Measurements from ENCODE around the gene CPN2. TPM values are rescaled to one million over a fixed set of nuclear protein-coding genes. Genes with fewer than 3 reads are reported as not detected.

CPN2 gene
- total RNA-seq, 1 experiment from 2014 or later, result 0.08 TPM

- ATAC-seq, result no peak
- POLR2A ChIA-PET, result interaction anchor here (0.6 kb wide), 3 partner anchors 44 to 242 kb away, joined by 7 to 10 read pairs (median 8); partner anchors contain the start of gene HES1
Observed at GRCh38 chr3:194312743-194313281, 38.3 kb downstream of the CPN2 start.

GRCh38 chr3:194312186-194312742, 38.9 kb downstream of the CPN2 start:
- intact Hi-C loops (cut with micrococcal nuclease; ENCODE audit: unreplicated experiment) (no loop called here), in situ Hi-C loops (cut with HindIII; ENCODE audit: low pct_unique_long_range_greater_than_20kb, low sequenced_read_pairs) (loop anchor here (25.0 kb wide), 1 partner anchor 550 kb away; no protein-coding TSS in a partner anchor)
- TF ChIP-seq CTCF (IDR thresholded peaks at IDR 0.05) (no peak), SIN3A (IDR thresholded peaks at IDR 0.05; ENCODE audit: borderline replicate concordance, insufficient read depth, low read depth, low read length) (no peak), REST (IDR thresholded peaks at IDR 0.05; ENCODE audit: insufficient read depth in 1 of 2, low read depth in 2 of 2, low read length in 1 of 2) (no peak), POLR2AphosphoS5 (IDR thresholded peaks at IDR 0.05; ENCODE audit: low read depth, low read length) (no peak), TCF7L2 (IDR thresholded peaks at IDR 0.05; ENCODE audit: low read depth, low read length) (no peak)
- DNase-seq (ENCODE audit: low read depth, low spot score), result no peak
- no peak for ATAC-seq
- no peak overlapping the region for H3K4me3 ChIP-seq (ENCODE audit: low read depth in 2 of 2, low read length in 2 of 2)
- H3K4me1 ChIP-seq (ENCODE audit: control insufficient read depth, insufficient read depth, low read length), result peaks cover 19% of the 10 kb centered on the region
- BruUV-seq (replicated peaks), result no TSS peak
- H3K27me3 ChIP-seq (ENCODE audit: control insufficient read depth, insufficient read depth, low read length), result no peaks in the 10 kb centered on the region
- ChIA-PET POLR2A (no interaction called here), CTCF (no interaction called here)
- no peaks in the 10 kb centered on the region for H3K36me3 ChIP-seq (ENCODE audit: control insufficient read depth, insufficient read depth, low read length)
- no peaks in the 10 kb centered on the region for H3K9me3 ChIP-seq (ENCODE audit: control insufficient read depth, insufficient read depth, low read depth, low read length)
- no peak overlapping the region for H3K27ac ChIP-seq (ENCODE audit: low read length)

More at GRCh38 chr3:194312743-194313281, 38.3 kb downstream of the CPN2 start:
- peaks cover 19% of the 10 kb centered on the region for H3K4me1 ChIP-seq (ENCODE audit: control insufficient read depth, insufficient read depth, low read length)
- no peak overlapping the region for H3K27ac ChIP-seq (ENCODE audit: low read length)
- H3K4me3 ChIP-seq (ENCODE audit: low read depth in 2 of 2, low read length in 2 of 2), result no peak overlapping the region
- no peak for TF ChIP-seq SIN3A (IDR thresholded peaks at IDR 0.05; ENCODE audit: borderline replicate concordance, insufficient read depth, low read depth, low read length)
- no peak for TF ChIP-seq CTCF (IDR thresholded peaks at IDR 0.05)
- TF ChIP-seq POLR2AphosphoS5 (IDR thresholded peaks at IDR 0.05; ENCODE audit: low read depth, low read length), result no peak
- no peak for TF ChIP-seq TCF7L2 (IDR thresholded peaks at IDR 0.05; ENCODE audit: low read depth, low read length)
- TF ChIP-seq REST (IDR thresholded peaks at IDR 0.05; ENCODE audit: insufficient read depth in 1 of 2, low read depth in 2 of 2, low read length in 1 of 2), result no peak
- BruUV-seq (replicated peaks), result no TSS peak
- no peak for DNase-seq (ENCODE audit: low read depth, low spot score)
- no peaks in the 10 kb centered on the region for H3K27me3 ChIP-seq (ENCODE audit: control insufficient read depth, insufficient read depth, low read length)
- no peaks in the 10 kb centered on the region for H3K36me3 ChIP-seq (ENCODE audit: control insufficient read depth, insufficient read depth, low read length)
- CTCF ChIA-PET, result interaction anchor here (0.6 kb wide), 1 partner anchor 65 kb away, joined by 7 read pairs; no protein-coding TSS in a partner anchor
- in situ Hi-C loops (cut with HindIII; ENCODE audit: low pct_unique_long_range_greater_than_20kb, low sequenced_read_pairs) (loop anchor here (25.0 kb wide), 1 partner anchor 551 kb away; no protein-coding TSS in a partner anchor), intact Hi-C loops (cut with micrococcal nuclease; ENCODE audit: unreplicated experiment) (no loop called here)
- no peaks in the 10 kb centered on the region for H3K9me3 ChIP-seq (ENCODE audit: control insufficient read depth, insufficient read depth, low read depth, low read length)

Measured in Panc1 (cell line).